ENCODE data around the gene PPP1R1B.
"Not testable (repeated sequence)": the region's sequence is repeated elsewhere in the genome, so short reads cannot be mapped to it uniquely, and the experiment has no call there.

The PPP1R1B gene

GRCh38 chr17:39626171-39627046 lies at the start of gene PPP1R1B:
PPP1R1B (plus strand) TSS chr17:39626952; CDS start chr17:39627393, 441 bp downstream.
- no peak for DNase-seq

GRCh38 chr17:39578272-39578671 lies 48.5 kb upstream of the PPP1R1B start:
- no peak for DNase-seq

GRCh38 chr17:39579318-39580081 lies 47.3 kb upstream of the PPP1R1B start:
- no peak for DNase-seq

- DNase-seq = no peak
These were observed 46.7 kb upstream of the PPP1R1B start for GRCh38 chr17:39580082-39580468.

GRCh38 chr17:39581071-39581758 lies 45.5 kb upstream of the PPP1R1B start:
- no peak for DNase-seq

GRCh38 chr17:39581759-39582085 lies 45.0 kb upstream of the PPP1R1B start:
- no peak for DNase-seq

- DNase-seq = no peak
These were observed 44.1 kb upstream of the PPP1R1B start for GRCh38 chr17:39582658-39583057.

GRCh38 chr17:39590180-39590579 lies 36.6 kb upstream of the PPP1R1B start:
- not testable (repeated sequence) for DNase-seq

- no peak for DNase-seq
These were observed 34.5 kb upstream of the PPP1R1B start for GRCh38 chr17:39591958-39592954.

GRCh38 chr17:39593371-39593770 lies 33.4 kb upstream of the PPP1R1B start:
- DNase-seq = no peak

GRCh38 chr17:39595294-39595693 lies 31.5 kb upstream of the PPP1R1B start:
- no peak for DNase-seq

GRCh38 chr17:39595928-39596510 lies 30.7 kb upstream of the PPP1R1B start:
- DNase-seq = no peak

GRCh38 chr17:39596543-39597267 lies 30.0 kb upstream of the PPP1R1B start:
- DNase-seq = no peak

GRCh38 chr17:39597372-39598046 lies 29.2 kb upstream of the PPP1R1B start:
- no peak for DNase-seq

- no peak for DNase-seq
These were observed 28.7 kb upstream of the PPP1R1B start for GRCh38 chr17:39598047-39598481.

- DNase-seq = no peak
These were observed 28.1 kb upstream of the PPP1R1B start for GRCh38 chr17:39598630-39599003.

- no peak for DNase-seq
These were observed 27.6 kb upstream of the PPP1R1B start for GRCh38 chr17:39599004-39599664.

GRCh38 chr17:39599665-39600231 lies 27.0 kb upstream of the PPP1R1B start:
- no peak for DNase-seq

- no peak for DNase-seq
These were observed 26.3 kb upstream of the PPP1R1B start for GRCh38 chr17:39600288-39600996.

Measured in activated CD4-positive, alpha-beta T cell treated with anti-CD3 and anti-CD28 coated beads for 1 hour (primary cell).